MCF 10A (cell line): ENCODE results near the gene SRSF9. TPM values are rescaled to one million over a fixed set of nuclear protein-coding genes. Genes with fewer than 3 reads are reported as not detected.

ENCODE experiments used
- BruUV-seq: library from RNA; stranded (reverse); fragments of 400-500 nt; replicated peaks from 2 replicates; lab custom pipeline; 2021; lab: Mats Ljungman, UMichigan
- CTCF ChIA-PET: fragments of 300-600 bp; sonication (Branson Sonifier 250); formaldehyde crosslinking; extraction: SDS; loops from one replicate; lab custom pipeline; 2021; ENCODE audit warnings: antibody characterized with exemption, inconsistent platforms; lab: Yijun Ruan, JAX
- POLR2A ChIA-PET: fragments of 300-600, 350-650 bp; sonication (Branson Sonifier 250); formaldehyde crosslinking; extraction: SDS; loops from one replicate; lab custom pipeline; 2020; ENCODE audit warnings: antibody characterized with exemption, inconsistent platforms; lab: Yijun Ruan, JAX
- DNase-seq: peaks from one replicate; pipeline ENCODE4 v3.0.0-alpha.2; 2018; ENCODE audit not compliant: unreplicated experiment
- H3K27ac Mint-ChIP-seq: one replicate; pipeline ENCODE4 v1.8.0; 2022; ENCODE audit warnings: mild to moderate bottlenecking, low read depth, mixed read lengths; ENCODE audit not compliant: unreplicated experiment
- H3K27me3 Mint-ChIP-seq: one replicate; pipeline ENCODE4 v1.8.0; 2022; ENCODE audit warnings: mixed read lengths; ENCODE audit not compliant: insufficient read depth, unreplicated experiment
- H3K36me3 Mint-ChIP-seq: one replicate; pipeline ENCODE4 v1.8.0; 2022; ENCODE audit warnings: mild to moderate bottlenecking, moderate library complexity, mixed read lengths; ENCODE audit not compliant: insufficient read depth, unreplicated experiment
- H3K4me1 Mint-ChIP-seq: one replicate; pipeline ENCODE4 v1.8.0; 2022; ENCODE audit warnings: mixed read lengths; ENCODE audit not compliant: insufficient read depth, unreplicated experiment
- H3K4me3 Mint-ChIP-seq: one replicate; pipeline ENCODE4 v1.8.0; 2022; ENCODE audit warnings: mild to moderate bottlenecking, moderate library complexity, mixed read lengths; ENCODE audit not compliant: unreplicated experiment
- H3K9me3 Mint-ChIP-seq: one replicate; pipeline ENCODE4 v1.8.0; 2022; ENCODE audit warnings: mixed read lengths; ENCODE audit not compliant: unreplicated experiment
- CTCF ChIP-seq: fragments of 200-600 bp; IDR thresholded peaks from one replicate; pipeline ENCODE4 v1.8.0; 2022; ENCODE audit warnings: antibody characterized with exemption, mild to moderate bottlenecking; ENCODE audit not compliant: unreplicated experiment
- intact Hi-C: fragments of 100-400 bp; cut with micrococcal nuclease; formaldehyde crosslinking; loops from 2 replicates; pipeline ENCODE4 v1.14.1; 2022
- total RNA-seq: library from RNA; stranded (reverse); gene quantifications from 2 replicates; pipeline ENCODE4 v1.2.3, GENCODE V29; 2022

The SRSF9 gene
- total RNA-seq, 1 experiment from 2014 or later: 193 TPM

GRCh38 chr12:120462099-120462640, 7.4 kb downstream of the SRSF9 start:
- ChIA-PET CTCF (interaction anchor here (1.2 to 1.6 kb wide), 2 partner anchors 10 to 129 kb away, joined by 3 to 5 read pairs; no protein-coding TSS in a partner anchor), POLR2A (interaction anchor here (1.8 kb wide), 1 partner anchor 15 kb away, joined by 8 read pairs; no protein-coding TSS in a partner anchor)
- no peaks in the 10 kb centered on the region for H3K27me3 Mint-ChIP-seq
- intact Hi-C loops: no loop called here
- peaks cover 12% of the 10 kb centered on the region for H3K4me1 Mint-ChIP-seq
- no peak overlapping the region for H3K27ac Mint-ChIP-seq
- TF ChIP-seq CTCF: no peak
- no peak for DNase-seq
- BruUV-seq: TSS peak; percentile 2
- no peak overlapping the region for H3K4me3 Mint-ChIP-seq
- H3K36me3 Mint-ChIP-seq: peaks cover 91% of the 10 kb centered on the region
- H3K9me3 Mint-ChIP-seq: no peaks in the 10 kb centered on the region

GRCh38 chr12:120460157-120460556, 9.4 kb downstream of the SRSF9 start:
- POLR2A ChIA-PET: interaction anchor here (0.8 to 1.2 kb wide), 3 partner anchors 8 to 16 kb away, joined by 3 to 5 read pairs (median 3); no protein-coding TSS in a partner anchor
- CTCF ChIA-PET: interaction anchor here (1.5 kb wide), 1 partner anchor 10 kb away, joined by 4 read pairs; no protein-coding TSS in a partner anchor
- peaks cover 89% of the 10 kb centered on the region for H3K36me3 Mint-ChIP-seq
- DNase-seq: no peak
- intact Hi-C loops: no loop called here
- H3K9me3 Mint-ChIP-seq: no peaks in the 10 kb centered on the region
- H3K4me3 Mint-ChIP-seq: no peak overlapping the region
- TF ChIP-seq CTCF: no peak
- BruUV-seq: no TSS peak
- H3K27ac Mint-ChIP-seq: no peak overlapping the region
- no peaks in the 10 kb centered on the region for H3K4me1 Mint-ChIP-seq
- H3K27me3 Mint-ChIP-seq: no peaks in the 10 kb centered on the region

- H3K27ac Mint-ChIP-seq: no peak overlapping the region
- ChIA-PET POLR2A (interaction anchor here (0.7 to 1.7 kb wide), 4 partner anchors 9 to 18 kb away, joined by 3 to 5 read pairs (median 4); no protein-coding TSS in a partner anchor), CTCF (interaction anchor here (0.6 to 5.8 kb wide), 6 partner anchors 10 to 130 kb away, joined by 3 to 42 read pairs (median 4); partner anchors contain the start of genes PLA2G1B and SRSF9)
- no peaks in the 10 kb centered on the region for H3K9me3 Mint-ChIP-seq
- TF ChIP-seq CTCF: peak; percentile 15
- intact Hi-C loops: no loop called here
- H3K4me3 Mint-ChIP-seq: no peak overlapping the region
- no peaks in the 10 kb centered on the region for H3K4me1 Mint-ChIP-seq
- DNase-seq: no peak
- peaks cover 86% of the 10 kb centered on the region for H3K36me3 Mint-ChIP-seq
- BruUV-seq: no TSS peak
- no peaks in the 10 kb centered on the region for H3K27me3 Mint-ChIP-seq
Measured at GRCh38 chr12:120457133-120457532, 12.4 kb downstream of the SRSF9 start.

- BruUV-seq: no TSS peak
- POLR2A ChIA-PET: no interaction called here
- CTCF ChIA-PET: interaction anchor here (0.6 to 5.8 kb wide), 4 partner anchors 12 to 37 kb away, joined by 3 to 42 read pairs (median 4); partner anchors contain the start of gene SRSF9
- DNase-seq: no peak
- H3K27me3 Mint-ChIP-seq: no peaks in the 10 kb centered on the region
- H3K9me3 Mint-ChIP-seq: no peaks in the 10 kb centered on the region
- intact Hi-C loops: no loop called here
- H3K4me3 Mint-ChIP-seq: no peak overlapping the region
- no peak overlapping the region for H3K27ac Mint-ChIP-seq
- TF ChIP-seq CTCF: no peak
- peaks cover 78% of the 10 kb centered on the region for H3K36me3 Mint-ChIP-seq
- no peaks in the 10 kb centered on the region for H3K4me1 Mint-ChIP-seq
Measured at GRCh38 chr12:120455302-120455701, 14.2 kb downstream of the SRSF9 start.
